Stimulated activated CD8-positive, alpha-beta memory T cell treated with anti-CD3 and anti-CD28 coated beads, Interleukin-15, amount 100 ng/mL, for 48 hours (primary cell): ENCODE results near the gene MRPL42.
"Not testable (repeated sequence)": the region's sequence is repeated elsewhere in the genome, so short reads cannot be mapped to it uniquely, and the experiment has no call there.

Experiments
- DNase-seq, 2 donors: peaks; one replicate each; pipeline ENCODE4 v3.0.0-alpha.2; 2020; ENCODE audit warnings: low read depth in 2 of 2

Gene MRPL42

DNA sequence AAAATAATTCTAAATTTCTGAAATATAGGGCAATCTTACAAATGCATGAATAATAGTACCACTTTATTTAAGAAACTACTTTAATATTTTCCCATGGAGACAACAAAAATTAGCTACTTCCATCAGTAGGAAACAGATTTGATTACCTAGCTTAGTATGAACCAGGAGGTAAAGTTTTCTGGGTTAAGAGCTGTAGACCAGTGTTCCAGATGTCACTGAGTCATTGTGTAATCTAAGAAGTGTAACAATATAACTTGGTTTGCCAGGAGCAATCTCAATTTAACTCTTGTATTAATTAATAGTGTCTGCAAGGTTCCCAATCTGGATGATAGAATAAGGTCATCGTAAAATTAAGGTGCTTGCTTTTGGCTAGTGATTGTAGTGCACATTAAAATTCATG is 31.5 kb downstream of the MRPL42 start:
- not testable (repeated sequence) for DNase-seq

DNA sequence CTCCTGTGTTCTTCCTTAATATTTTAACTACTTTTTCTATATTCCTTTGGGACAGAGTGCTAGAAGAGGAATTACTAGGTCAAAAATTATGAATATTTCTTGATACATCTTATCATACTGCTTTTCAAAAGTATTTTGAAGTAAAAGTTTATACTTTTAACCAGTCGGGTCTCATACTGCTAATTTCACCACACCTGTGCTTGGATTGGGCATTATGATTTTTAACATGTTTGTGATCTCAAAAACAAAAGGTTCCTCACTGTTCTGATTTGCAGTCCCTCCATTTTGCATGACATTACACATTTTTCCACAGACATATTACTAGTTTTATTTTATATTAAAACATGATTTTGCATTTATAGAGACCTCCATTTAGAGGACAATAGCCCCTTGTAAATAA is 32.9 kb downstream of the MRPL42 start:
- no peak for DNase-seq

DNA sequence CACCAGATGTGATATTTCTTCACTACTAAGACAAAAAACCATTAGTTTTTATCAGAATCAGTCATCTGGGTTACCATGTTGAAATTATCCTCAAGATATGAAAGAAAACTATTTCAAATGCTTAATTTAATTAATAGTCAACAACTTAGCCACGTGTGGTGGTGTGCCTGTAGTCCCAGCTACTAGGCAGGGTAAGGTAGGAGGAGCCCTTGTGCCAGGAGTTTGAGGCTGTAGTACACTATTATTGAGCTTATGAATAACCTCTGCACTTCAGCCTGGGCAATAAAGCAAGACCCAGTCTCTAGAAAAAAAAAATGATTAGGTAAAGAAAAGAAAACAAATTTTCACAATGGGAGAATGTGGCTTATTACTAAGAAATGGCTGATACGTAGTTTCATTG is 33.4 kb downstream of the MRPL42 start:
- no peak for DNase-seq

DNA sequence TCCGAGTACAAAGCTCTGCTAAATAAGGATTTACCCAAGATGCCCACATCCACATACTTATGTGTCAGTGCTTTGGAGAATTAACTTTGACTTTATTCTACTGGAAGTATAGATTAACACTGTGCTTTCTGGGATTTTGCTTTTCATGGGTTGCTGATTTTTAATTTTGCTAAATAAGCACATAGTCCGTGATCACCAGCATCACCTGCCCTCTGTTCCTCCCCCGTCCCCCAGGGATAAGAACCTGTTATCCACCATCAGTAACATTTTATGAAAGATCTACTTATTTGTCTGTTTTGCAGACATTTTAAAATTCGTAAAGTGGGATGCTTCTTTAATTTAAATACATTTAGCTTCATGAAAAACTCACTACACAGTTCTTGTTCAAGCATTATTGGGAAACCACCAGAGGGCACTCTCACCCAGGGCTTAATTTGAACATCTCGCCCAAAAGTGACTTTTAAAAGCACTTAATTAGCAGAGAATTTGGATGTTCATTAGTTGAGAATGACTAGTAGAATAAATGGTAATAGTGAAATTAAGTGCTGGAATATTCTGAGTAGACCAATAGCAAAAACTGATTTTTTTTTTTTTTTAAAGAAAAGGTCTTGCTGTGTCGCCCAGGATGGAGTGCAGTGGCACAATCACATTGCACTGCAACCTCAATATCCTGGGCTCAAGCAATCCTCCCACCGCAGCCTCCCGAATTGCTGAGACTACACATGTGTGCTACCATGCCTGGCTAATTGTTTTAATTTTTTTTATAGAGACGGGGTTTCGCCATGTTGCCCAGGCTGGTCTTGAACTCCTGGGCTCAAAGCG is 35.7 kb downstream of the MRPL42 start:
- DNase-seq: no peak

DNA sequence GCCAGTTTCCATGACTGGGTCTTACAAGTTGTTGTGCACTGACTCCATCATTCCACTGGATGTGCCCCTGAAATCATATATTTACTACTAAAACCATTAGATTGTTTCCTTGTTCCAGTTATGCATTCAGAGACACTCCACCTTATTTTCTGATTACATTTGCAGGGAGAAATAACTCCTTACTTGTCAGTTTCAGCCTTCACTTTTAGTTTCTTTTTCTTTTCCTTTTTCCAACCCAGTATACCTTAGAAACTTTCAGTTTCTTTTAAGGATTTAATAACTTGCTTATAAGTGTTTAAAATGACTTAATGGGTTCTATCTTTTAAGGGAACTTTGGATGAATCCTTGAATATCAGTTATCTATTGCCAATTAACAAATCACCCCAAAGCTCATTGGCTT is 39.9 kb downstream of the MRPL42 start:
- DNase-seq: no peak

DNA sequence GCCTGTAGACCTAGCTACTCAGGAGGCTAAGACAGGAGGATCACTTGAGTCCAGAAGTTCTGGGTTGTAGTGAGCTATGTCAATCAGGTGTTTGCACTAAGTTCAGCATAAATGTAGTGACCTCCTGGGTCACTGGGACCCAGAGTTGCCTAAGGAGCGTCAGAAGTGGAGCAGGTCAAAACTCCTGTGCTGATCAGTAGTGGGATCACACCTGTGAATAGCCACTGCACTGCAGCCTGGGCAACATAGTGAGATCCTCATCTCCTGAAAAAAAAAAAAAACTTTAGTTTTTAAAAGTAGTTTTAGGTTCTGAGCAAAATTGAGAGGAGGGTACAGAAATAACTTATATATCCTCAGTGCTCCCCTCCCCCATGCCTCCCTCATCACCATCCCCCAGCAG is 42.2 kb downstream of the MRPL42 start:
- no peak for DNase-seq

DNA sequence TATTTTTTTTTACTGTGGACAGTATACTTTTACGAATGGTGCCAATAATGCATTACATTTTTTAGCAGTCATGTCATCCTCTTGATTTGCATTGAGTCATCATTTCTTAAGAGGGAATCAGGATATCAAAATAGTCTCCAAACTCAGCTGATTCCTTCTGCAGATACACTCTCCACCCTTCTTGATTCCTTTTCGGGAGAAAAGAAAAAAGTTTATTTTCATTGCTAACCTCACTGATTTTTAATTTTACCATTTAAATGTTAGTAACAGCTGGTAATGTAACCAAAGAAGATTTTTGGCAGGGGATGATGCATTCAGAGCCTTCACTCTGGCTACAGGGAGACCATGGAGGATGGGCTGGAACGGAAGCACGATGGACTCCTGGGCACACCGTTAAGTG is 47.5 kb downstream of the MRPL42 start:
- DNase-seq: no peak

DNA sequence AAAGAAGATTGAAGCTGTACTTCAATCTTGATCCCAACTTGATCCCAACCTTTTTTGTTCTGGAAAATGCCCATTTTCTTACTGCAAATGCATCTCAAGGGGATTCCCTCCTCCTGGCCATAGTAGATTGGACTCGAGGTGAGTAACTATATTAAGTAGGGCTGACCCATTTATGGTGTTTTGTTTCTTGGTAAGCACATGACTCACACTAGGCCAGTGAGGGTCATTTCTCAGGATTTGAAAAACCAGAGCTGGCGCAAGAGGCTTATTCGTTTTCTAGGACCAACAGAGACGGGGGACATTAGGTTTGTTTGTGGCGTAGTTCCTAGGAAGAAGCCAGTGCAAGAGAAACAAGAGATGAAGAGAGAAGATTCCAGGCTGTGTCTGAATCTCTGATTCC is 51.4 kb downstream of the MRPL42 start:
- no peak for DNase-seq

DNA sequence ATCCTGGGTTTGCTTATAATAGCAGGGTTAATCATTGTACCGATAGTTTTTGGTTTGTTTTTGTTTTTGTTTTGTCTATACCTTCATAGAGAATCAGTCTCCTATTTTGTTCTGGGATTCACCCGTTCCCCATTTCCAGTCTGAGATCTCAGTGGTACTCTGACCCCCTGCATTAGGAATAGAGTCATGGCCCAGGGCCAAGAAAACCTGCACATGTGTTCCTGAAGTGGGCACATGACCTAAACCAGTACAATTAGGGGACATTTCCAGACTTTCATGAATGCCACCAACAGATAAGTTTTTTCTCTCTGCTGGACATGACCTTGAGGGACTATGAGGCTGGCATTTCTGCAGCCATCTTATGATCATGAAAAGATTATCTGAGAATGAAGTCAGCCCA is 52.5 kb downstream of the MRPL42 start:
- DNase-seq: no peak

DNA sequence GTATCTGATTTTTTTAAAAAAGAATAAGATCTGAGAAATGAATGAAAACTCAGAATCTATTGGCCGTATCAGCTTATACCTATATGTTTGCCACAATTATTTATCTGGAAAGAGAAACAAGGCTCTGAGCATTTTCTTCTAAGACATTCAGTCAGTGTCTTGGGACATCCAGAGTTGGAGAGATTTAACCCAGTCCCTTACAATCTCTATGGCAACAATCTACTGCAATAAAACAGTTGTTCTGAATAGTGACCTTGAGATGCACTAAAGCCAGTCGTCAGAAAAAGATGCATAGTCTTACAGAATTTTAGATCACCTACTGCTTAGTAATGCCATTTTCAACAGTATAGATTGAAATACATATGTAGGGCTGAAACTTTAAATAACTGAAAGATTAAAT is 53.1 kb downstream of the MRPL42 start:
- no peak for DNase-seq

DNA sequence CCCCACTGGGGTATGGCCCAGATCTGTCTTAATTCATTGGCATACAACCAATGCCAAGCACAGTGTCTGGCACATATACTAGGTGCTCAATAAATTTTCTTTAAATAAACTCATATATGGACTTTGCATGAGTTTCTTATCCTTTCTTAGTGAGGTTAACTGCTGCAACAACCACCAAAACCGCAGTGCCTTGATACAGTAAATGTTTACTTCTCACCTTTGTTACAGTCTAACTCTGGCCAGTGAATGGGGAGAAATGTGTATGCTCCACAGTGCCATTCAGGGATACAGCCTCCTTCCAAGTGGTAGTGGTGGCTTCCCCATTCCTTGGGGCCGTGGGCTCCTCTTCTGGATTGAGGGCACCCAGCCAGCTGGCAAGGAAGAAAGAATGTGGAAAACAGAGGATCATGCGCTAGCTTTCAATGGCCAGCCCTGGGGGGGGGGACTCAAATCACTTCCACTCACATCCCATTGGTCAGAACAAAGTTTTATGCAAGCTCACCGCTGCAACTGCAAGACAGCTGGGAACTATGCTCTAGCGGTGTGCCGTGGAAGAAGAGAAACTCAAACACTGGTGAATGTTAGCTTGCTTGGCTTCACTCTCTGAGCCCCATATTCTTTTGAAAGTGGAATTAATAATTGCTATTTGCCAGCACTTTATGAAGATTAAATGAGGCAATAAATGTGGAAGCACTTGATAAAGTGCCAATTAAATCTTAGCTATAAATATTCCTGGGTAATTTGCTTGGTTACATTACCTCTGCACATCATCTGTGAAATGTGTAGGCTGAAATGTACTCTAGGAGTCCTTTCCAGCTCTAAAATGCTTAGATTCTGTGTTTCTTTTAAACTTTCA is 54.1 kb downstream of the MRPL42 start:
- DNase-seq: no peak

DNA sequence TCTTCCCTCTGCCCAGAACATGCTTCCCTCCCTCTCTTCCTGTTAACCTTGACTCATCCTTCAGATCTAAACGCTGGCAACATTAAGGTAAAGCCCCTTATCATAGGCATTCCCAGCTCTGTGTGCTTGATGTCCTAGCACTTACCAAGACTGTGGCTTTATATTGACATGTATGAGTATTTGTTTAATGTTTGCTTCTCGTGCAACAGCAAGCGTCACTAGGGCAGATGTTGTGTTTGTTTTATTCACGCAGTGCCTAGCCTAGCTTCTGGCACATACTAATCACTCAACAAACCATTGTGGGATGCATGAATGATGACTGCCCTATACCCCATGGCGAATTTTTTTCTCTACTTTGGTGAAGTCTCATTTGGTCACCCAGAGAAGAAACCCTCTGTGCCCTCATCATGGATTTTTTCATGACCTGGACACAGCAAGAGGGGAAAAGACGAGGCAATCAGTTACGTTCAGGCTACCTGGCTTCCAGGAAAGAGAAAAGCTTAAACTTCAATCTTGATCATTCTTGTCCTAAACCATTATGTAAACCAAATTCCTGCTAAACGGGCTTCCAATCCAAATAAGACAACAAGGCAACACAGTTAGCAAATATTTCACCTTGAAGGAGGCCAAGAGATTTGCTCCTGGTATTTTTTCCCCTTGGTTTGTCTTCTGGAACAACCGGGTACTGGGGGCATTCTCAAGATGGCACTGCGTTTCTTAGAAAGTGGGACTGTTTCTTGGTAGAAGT is 57.2 kb downstream of the MRPL42 start:
- no peak for DNase-seq

DNA sequence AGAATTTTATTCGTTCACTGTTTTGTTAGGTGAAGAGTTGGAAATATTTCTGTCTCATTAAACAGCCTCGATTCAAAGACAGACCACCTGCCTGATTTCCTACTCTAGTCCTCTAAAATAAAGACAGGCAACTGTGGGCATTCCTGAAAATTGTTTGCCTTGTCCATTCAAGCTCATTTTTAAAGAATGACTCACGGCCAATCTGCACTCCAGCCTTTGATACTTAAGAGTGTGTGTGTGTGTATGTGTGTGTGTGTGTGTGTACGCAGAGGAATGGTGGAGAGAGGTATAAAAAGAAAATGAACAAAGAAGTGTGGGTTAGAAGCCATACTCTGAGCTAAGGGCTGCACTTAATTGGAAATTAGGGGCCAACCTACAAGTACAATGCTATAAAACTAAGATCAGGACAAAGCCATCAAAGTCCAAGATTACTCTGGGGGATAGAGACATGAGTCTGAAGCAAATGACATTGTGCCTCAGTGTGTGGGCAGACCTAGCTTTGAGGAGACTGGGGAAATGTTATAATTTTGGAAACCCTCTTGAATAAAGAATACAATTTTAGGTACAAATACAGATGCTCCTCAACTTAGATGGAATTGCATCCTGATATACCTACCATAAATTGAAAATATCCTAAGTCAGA is 59.6 kb downstream of the MRPL42 start:
- DNase-seq: no peak

DNA sequence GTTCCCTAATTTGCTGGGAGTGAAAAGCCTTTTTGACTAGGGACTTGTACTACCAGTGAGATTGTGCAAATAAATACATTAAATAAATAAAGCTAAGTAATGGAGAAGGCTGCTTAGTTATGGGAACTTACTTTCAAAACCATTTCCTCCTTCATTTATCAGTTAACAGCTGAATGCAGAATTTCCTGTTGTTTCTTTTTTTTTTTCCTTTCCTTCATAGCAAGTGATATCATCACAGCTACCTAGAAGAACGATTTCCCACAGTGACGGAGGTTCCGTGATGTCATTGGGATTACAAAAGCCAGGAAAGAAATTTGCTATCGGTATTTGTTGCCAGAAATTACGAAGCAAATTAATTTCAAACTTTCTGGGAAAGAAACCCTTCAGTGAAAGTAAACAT is 63.0 kb downstream of the MRPL42 start:
- DNase-seq: no peak

DNA sequence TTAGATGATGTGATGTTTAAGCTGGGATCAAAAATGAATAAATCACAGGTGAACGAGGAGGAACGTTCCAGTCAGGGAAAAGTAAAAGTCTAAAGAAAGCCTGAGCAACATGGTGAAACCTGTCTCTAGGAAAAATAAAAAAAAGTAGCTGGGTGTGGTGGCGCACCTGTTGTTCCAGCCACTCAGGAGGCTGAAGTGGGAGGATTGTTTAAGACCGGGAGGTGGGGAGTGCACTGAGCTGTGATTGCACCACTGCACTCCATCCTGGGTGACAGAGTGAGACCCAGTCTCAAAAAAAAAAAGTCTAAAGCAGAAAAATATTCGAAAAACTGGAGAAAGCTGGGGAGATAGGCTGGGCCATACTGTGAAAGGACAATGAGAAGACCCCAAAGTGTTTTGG is 66.0 kb downstream of the MRPL42 start:
- no peak for DNase-seq

DNA sequence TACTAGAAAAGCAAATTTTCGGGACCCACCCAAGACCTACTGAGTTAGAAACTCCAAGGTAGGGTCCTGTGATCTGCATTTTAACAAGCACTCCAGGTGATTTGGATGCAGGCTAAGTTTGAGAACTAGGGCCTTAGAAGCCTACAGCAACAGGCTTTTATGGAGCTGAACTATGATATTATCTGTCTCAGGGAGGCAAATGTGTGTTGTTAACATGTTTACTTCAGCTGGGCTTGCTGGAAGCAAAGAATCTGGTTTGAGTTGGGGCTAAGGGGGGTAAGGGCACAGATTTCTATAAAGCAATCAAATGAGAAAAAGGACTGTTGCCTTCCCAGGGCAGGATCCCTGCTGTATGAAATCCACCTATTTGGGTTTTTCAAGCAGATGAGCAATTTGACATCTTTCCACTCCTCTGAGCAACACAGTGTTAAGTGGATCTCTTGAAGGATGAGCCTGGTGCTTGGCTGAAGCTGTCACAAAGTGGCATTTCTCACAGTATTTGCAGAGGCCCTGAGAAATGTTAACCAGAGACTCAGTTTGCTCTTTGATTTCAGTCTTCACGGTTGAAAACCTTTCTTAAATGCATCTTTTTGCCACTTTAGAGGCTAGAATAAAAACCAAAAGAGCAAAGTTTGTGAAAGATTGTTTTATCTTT is 68.9 kb downstream of the MRPL42 start:
- no peak for DNase-seq

DNA sequence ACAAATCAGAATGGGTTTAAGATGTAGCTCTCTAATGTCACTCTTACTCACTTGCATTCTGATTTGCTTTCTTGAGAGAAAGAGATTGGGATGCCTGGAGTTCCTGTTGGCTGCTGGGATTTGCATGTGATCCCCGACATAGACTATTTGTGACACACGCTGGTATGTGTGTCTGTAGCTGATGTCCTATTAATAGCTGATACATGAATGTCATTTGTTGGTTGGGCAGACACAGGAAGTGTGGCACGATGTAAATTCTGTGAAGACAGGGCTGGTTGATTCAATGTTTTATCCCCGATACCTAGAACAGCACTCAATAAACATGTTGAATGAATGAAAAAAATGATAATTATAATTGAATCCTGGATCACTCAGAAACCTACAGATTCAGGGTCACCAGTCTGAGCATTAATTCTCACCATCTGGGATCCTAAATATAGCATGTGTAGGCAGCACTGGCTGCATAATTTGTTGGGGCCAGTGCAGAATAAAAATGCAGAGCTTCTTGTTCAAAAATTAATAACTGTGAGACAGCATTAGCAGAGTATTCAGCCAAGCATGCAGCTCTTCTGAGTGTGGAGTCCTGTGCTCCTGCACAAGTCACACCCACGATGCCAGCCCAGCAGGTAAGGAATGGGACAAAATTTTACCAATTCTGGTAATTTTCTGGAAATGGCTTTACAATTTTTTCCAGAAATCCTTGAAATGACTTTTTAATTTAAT is 69.6 kb downstream of the MRPL42 start:
- no peak for DNase-seq

DNA sequence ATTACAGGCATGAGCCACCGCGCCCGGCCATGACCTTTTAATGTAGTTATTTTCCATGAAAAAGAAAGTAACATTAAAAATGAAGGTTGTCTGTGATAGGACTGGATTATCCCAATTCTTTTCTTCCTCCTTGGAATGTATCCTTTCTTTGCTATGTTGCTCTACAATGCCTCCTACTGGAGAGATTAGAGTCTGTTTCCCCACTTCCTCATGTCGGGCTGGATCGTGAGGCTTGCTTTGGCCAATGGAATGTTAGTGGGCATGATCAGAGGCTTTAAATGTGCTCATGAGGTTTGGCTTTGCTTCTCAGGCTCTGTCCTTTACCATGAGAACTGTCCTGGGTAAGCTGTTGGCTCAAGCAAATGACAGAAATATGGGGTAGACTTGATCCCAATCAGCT is 70.5 kb downstream of the MRPL42 start:
- no peak for DNase-seq

DNA sequence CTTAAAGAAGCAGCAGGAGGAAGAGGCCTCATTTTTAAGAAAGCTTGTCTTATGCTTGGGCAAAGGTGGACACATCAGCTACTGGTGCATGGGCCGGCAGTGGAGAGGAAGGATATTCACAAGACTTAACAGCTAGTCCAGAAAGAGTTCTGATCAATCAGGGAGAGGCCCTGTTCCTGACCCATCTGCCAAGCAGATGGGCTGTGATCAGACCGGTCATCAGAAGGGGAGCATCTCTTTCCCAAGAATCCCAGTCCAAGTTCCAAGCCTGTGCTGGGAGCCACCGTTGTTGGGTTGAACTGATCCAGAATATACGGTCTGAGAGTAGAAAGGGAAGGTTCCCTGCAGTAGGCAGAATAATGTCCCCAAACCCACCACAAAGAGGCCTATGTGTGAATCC is 72.5 kb downstream of the MRPL42 start:
- DNase-seq: no peak

DNA sequence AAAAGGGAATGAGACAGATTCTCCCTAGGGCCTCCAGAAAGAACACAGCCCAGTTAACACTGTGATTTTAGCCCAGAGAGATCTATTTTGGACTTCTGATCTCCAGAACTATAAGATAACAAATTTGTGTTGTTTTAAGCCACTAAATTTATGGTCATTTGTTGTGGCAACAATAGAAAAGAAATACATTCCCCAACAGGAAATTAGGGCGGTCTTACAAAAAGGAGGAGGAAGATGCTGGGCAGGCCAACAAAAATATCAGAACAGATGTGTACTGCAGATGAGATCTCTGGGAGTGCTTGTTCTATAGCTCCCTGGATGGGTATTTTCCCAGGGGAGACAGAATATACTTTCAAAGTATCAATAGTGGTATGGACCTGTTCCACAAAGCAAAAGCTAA is 73.2 kb downstream of the MRPL42 start:
- DNase-seq: no peak
